Activated T-helper 1 cell treated with anti-CD3 and anti-CD28 coated beads, Interleukin-2, amount 50 U/mL, for 16 hours (primary cell): ENCODE data around the gene KPRP.

Source experiments
- DNase-seq, 2 donors: peaks; one replicate each; pipeline ENCODE4 v3.0.0-alpha.2; 2020; ENCODE audit warnings: low read depth in 1 of 2, low spot score in 1 of 2

KPRP gene

GRCh38 chr1:152770411-152770810 is 12.6 kb downstream of the KPRP start:
- no peak for DNase-seq

GRCh38 chr1:152774875-152775274 is 17.1 kb downstream of the KPRP start, which contains the start of gene LCE1F:
LCE1F (plus strand) TSS chr1:152775140; CDS start chr1:152776372, 1,232 bp downstream.
- no peak for DNase-seq

- DNase-seq: no peak
These were observed 18.5 kb downstream of the KPRP start for GRCh38 chr1:152776361-152776760.

- DNase-seq: no peak
These were observed 19.8 kb downstream of the KPRP start for GRCh38 chr1:152777510-152778137.

- no peak for DNase-seq
These were observed 25.3 kb downstream of the KPRP start for GRCh38 chr1:152783095-152783494.

- DNase-seq: no peak
These were observed 28.3 kb downstream of the KPRP start, which contains the start of gene LCE1E for GRCh38 chr1:152786077-152786476. LCE1E (plus strand) TSS chr1:152786257; CDS start chr1:152787300, 1,043 bp downstream.

GRCh38 chr1:152795686-152796085 is 37.9 kb downstream of the KPRP start:
- DNase-seq: no peak

- DNase-seq: no peak
These were observed 38.6 kb downstream of the KPRP start, which contains the start of gene LCE1D for GRCh38 chr1:152796421-152796820. LCE1D (plus strand) TSS chr1:152796721; CDS start chr1:152797795, 1,074 bp downstream.

GRCh38 chr1:152801333-152801732 is 43.5 kb downstream of the KPRP start:
- DNase-seq: no peak

- no peak for DNase-seq
These were observed 48.8 kb downstream of the KPRP start, which contains the start of gene LCE1C for GRCh38 chr1:152806576-152806975. LCE1C (minus strand) TSS chr1:152806651; CDS start chr1:152805478, 1,173 bp downstream.

- DNase-seq: no peak
These were observed 53.2 kb downstream of the KPRP start for GRCh38 chr1:152811050-152811449.
